ENCODE results near the gene CREBBP.

DNA sequence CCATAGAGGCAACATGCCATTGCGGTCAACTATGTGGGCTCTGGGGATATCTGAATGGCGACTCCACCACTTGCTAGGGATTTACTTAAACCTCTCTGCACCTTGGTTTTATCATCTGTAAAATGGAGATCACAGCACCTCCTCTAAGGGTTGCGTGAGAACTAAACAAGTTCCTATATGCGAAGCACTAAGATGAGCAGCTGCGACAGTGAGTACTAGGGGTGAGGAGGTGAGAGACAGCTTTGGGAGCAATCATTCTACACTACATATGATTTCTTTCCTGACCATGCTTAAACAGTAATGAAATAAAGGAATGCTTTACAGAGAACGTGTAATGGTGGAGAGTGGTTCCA, 61.4 kb downstream of the CREBBP start:
- TF ChIP-seq CTCF (conservative IDR thresholded peaks at IDR 0.05 in 1 of 2, IDR thresholded peaks at IDR 0.05 in 1 of 2; ENCODE audit: low read depth in 1 of 2, low read length in 2 of 2): no peak
- TF ChIP-seq EZH2 (IDR thresholded peaks at IDR 0.05; ENCODE audit: low read length, missing control alignments): no peak
